ENCODE results near the gene POMGNT1.

Gene POMGNT1

DNA sequence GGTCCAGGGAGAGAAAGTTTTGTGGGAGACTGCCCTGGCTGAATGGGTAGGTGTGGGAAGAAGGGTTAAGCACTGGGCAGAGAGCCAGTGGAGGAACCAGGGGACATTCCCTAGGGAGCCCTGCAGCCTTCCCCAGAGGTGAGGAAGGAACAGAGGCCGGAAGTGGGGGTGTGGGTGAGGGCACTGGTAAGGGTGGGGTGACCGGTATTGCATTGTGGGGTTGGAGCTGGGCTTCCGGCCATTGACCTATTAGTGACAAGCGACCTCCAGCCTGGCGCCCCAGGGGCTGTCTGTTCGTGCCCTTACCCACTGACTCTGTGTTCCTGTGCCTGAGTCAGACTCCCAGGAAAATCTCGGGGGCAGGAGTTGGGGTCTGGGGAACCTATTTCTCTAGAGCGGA is 26.9 kb downstream of the POMGNT1 start:
- H4K20me1 ChIP-seq (ENCODE audit: insufficient read depth) = no peaks in the 10 kb centered on the region
- peaks cover 13% of the 10 kb centered on the region for H3K4me1 ChIP-seq (ENCODE audit: low read depth, poor library complexity, severe bottlenecking)
- no peak overlapping the region for H3K9ac ChIP-seq
- H3K36me3 ChIP-seq (ENCODE audit: insufficient read depth) = no peaks in the 10 kb centered on the region
- H3K27ac ChIP-seq = no peak overlapping the region
- no peaks in the 10 kb centered on the region for H3K27me3 ChIP-seq (ENCODE audit: insufficient read depth, low read depth)
- no peaks in the 10 kb centered on the region for H3K79me2 ChIP-seq (ENCODE audit: insufficient read depth, low read depth)
- no peak overlapping the region for H3K4me3 ChIP-seq (IDR thresholded peaks at IDR 0.05; ENCODE audit: insufficient read depth, low read depth, low read length)
- H2AFZ ChIP-seq (ENCODE audit: low read depth) = no peak overlapping the region
- TF ChIP-seq, protein P1, sequence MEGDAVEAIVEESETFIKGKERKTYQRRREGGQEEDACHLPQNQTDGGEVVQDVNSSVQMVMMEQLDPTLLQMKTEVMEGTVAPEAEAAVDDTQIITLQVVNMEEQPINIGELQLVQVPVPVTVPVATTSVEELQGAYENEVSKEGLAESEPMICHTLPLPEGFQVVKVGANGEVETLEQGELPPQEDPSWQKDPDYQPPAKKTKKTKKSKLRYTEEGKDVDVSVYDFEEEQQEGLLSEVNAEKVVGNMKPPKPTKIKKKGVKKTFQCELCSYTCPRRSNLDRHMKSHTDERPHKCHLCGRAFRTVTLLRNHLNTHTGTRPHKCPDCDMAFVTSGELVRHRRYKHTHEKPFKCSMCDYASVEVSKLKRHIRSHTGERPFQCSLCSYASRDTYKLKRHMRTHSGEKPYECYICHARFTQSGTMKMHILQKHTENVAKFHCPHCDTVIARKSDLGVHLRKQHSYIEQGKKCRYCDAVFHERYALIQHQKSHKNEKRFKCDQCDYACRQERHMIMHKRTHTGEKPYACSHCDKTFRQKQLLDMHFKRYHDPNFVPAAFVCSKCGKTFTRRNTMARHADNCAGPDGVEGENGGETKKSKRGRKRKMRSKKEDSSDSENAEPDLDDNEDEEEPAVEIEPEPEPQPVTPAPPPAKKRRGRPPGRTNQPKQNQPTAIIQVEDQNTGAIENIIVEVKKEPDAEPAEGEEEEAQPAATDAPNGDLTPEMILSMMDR (conservative IDR thresholded peaks at IDR 0.05; ENCODE audit: low read depth, low read length) = no peak
- H3K4me2 ChIP-seq = no peak overlapping the region

DNA sequence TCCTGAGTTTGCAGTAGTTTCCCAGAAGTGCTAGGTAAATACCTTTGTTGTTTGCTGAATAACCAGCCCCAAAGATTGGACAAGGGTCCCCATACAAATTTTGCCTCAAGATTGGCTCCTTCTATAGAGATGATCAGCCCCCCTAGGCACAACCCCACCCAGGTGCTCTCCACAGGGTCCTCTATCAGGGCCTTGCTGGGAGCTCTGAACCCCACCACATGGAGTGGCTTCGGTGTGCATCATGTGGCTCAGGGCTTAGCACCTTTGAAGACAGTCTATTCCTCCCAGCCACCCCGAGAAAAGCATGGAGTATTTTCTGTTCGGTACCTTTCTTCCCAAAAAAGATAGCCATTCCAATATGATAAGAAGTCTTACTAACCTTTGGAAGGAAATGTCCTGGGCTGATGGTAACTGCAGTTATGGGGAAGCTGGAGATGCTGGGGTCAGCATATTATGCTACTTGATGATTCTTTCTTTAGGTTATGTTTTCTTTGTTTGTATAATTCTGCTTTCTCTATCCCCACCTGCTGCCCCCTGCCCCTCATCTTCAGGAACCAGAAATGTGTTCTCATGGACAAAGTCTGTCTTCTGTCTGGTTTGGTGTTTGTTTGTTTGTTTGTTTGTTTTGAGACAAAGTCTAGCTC is 28.3 kb downstream of the POMGNT1 start:
- Histone ChIP-seq H3K27me3 (ENCODE audit: insufficient read depth, low read depth) (no peaks in the 10 kb centered on the region), H3K27ac (no peak overlapping the region), H3K4me1 (ENCODE audit: low read depth, poor library complexity, severe bottlenecking) (peaks cover 13% of the 10 kb centered on the region), H3K79me2 (ENCODE audit: insufficient read depth, low read depth) (no peaks in the 10 kb centered on the region), H3K4me3 (IDR thresholded peaks at IDR 0.05; ENCODE audit: insufficient read depth, low read depth, low read length) (no peak overlapping the region), H2AFZ (ENCODE audit: low read depth) (no peak overlapping the region), H3K4me2 (no peak overlapping the region), H3K9ac (no peak overlapping the region), H3K36me3 (ENCODE audit: insufficient read depth) (no peaks in the 10 kb centered on the region), H4K20me1 (ENCODE audit: insufficient read depth) (no peaks in the 10 kb centered on the region)
- TF ChIP-seq, protein P1 (conservative IDR thresholded peaks at IDR 0.05; ENCODE audit: low read depth, low read length) = no peak

DNA sequence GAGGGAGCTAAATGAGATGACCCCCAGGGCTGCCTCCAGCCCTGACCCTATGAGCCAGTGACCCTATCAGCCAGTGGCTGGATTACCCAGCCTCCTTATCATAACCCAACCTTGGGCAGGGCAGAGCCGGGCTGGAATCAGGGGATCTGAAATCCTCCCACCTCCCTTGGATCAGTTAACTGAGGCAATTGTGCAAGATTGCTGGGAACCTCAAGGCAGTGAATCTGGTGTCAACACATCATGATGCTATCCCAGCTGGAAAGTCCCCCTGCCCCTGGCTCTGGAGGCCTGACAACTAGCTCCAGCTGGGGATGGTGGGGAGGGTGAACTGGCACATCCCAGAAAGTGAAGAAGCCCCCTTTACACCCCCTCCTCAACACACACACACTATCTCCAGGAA is 29.8 kb downstream of the POMGNT1 start:
- TF ChIP-seq, protein P1 (conservative IDR thresholded peaks at IDR 0.05; ENCODE audit: low read depth, low read length) = no peak
- H3K27me3 ChIP-seq (ENCODE audit: insufficient read depth, low read depth) = no peaks in the 10 kb centered on the region
- H3K36me3 ChIP-seq (ENCODE audit: insufficient read depth) = no peaks in the 10 kb centered on the region
- H3K4me3 ChIP-seq (IDR thresholded peaks at IDR 0.05; ENCODE audit: insufficient read depth, low read depth, low read length) = no peak overlapping the region
- peaks cover 9% of the 10 kb centered on the region for H3K4me1 ChIP-seq (ENCODE audit: low read depth, poor library complexity, severe bottlenecking)
- H4K20me1 ChIP-seq (ENCODE audit: insufficient read depth) = no peaks in the 10 kb centered on the region
- H3K9ac ChIP-seq = no peak overlapping the region
- no peak overlapping the region for H3K4me2 ChIP-seq
- no peak overlapping the region for H3K27ac ChIP-seq
- no peak overlapping the region for H2AFZ ChIP-seq (ENCODE audit: low read depth)
- H3K79me2 ChIP-seq (ENCODE audit: insufficient read depth, low read depth) = no peaks in the 10 kb centered on the region

DNA sequence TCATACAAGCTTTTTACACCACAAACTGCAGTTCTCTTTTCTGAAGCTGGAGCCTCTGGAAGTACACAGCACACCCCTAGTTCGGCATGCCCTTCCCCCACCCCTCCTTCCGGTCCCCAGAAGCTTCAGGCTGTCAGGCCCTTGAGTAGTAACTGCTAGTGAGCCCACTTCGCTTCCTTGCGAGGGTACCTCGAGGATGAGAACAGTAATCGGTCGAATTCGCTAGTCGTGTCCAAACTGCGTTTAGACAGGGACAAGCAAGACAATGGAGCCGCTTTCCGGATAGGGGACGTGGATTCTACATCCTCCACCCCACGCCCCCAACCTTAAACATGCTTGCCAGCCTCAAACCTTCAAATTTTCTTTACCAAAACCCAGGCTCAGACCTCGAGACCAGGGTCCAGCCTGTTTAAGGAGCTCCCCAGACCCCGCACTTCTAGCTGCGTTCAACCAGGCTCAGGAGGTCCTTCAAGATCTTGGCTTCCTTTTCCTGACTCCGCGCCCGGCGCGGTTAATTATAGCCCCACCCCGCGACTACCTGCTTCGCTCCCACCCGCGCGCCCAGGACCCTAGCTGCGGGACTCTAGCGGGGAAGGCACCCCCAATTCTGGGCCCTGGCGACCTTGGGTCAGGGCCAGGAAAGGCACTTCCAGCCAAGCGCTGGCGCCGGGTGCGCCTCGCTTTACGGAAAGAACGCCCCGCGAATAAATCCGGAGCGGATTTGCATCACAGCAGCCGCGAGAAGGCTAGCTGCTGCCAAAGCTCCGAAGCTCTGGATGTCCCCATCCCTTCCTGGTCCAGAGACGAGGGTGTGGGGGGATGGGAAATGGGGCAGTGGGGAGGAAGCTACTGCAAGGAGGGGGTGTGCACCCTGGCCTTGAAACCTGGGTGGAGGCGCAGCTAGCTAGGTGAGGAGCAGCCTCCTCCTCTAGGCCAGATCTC is 31.4 kb downstream of the POMGNT1 start:
- Histone ChIP-seq H3K27ac (no peak overlapping the region), H3K4me1 (ENCODE audit: low read depth, poor library complexity, severe bottlenecking) (no peaks in the 10 kb centered on the region), H3K27me3 (ENCODE audit: insufficient read depth, low read depth) (no peaks in the 10 kb centered on the region), H3K4me3 (IDR thresholded peaks at IDR 0.05; ENCODE audit: insufficient read depth, low read depth, low read length) (no peak overlapping the region), H3K79me2 (ENCODE audit: insufficient read depth, low read depth) (no peaks in the 10 kb centered on the region), H3K36me3 (ENCODE audit: insufficient read depth) (no peaks in the 10 kb centered on the region), H4K20me1 (ENCODE audit: insufficient read depth) (no peaks in the 10 kb centered on the region), H2AFZ (ENCODE audit: low read depth) (no peak overlapping the region), H3K9ac (no peak overlapping the region), H3K4me2 (no peak overlapping the region)
- TF ChIP-seq, protein P1 (conservative IDR thresholded peaks at IDR 0.05; ENCODE audit: low read depth, low read length) = no peak

Measured in KMS-11 (cell line).